ENCODE results near the gene TMEM126B. TPM values are rescaled to one million over a fixed set of nuclear protein-coding genes. Genes with fewer than 3 reads are reported as not detected.

TMEM126B gene
- 78.3 and 100 TPM in 2 replicates for total RNA-seq

GRCh38 chr11:85627998-85628770 lies at the start of gene TMEM126B:
Gene TMEM126B, plus strand, starts transcription at chr11:85628593. Its CDS starts 15 bp downstream, at chr11:85628608.

GRCh38 chr11:85627332-85627997 lies 928 bp upstream of the TMEM126B start, which contains the start of gene DLG2:
Gene DLG2, minus strand, starts transcription at chr11:85627344.

GRCh38 chr11:85647604-85648299 lies 19.4 kb downstream of the TMEM126B start, which contains the start of gene TMEM126A:
Gene TMEM126A, plus strand, starts transcription at chr11:85647967. Its CDS starts 2,289 bp downstream, at chr11:85650256.

GRCh38 chr11:85664615-85665481 lies 36.5 kb downstream of the TMEM126B start, which contains the start of gene CREBZF:
Gene CREBZF, minus strand, starts transcription at chr11:85665129. Its CDS starts 254 bp downstream, at chr11:85664875.

GRCh38 chr11:85685820-85686459 lies 57.5 kb downstream of the TMEM126B start, which contains the start of gene CCDC89:
Gene CCDC89, minus strand, starts transcription at chr11:85686195. Its CDS starts 65 bp downstream, at chr11:85686130.

Other genes starting within 250 kb of the TMEM126B start
- gene DLG2, start 1.2 kb upstream of the TMEM126B start, total RNA-seq = 0.32 and 0.91 TPM in 2 replicates
- gene TMEM126A, start 19.4 kb downstream of the TMEM126B start, total RNA-seq = 58.5 and 78.1 TPM in 2 replicates
- gene CREBZF, start 36.5 kb downstream of the TMEM126B start, total RNA-seq = 28.6 and 48.9 TPM in 2 replicates
- gene CCDC89, start 57.6 kb downstream of the TMEM126B start, total RNA-seq = not detected in 2 replicates
- 3.6 and 11.1 TPM in 2 replicates for gene SYTL2, start 182.5 kb downstream of the TMEM126B start, total RNA-seq
- under 0.01 TPM in 1 of 2 replicates, not detected in the other for gene CCDC83, start 226.8 kb downstream of the TMEM126B start, total RNA-seq